IMR-90 (cell line): ENCODE data around the gene IGF1R. TPM values are rescaled to one million over a fixed set of nuclear protein-coding genes. Genes with fewer than 3 reads are reported as not detected.

Source experiments
- ATAC-seq: fragments of 200-7000 bp; cut with Tn5 transposase; 2 replicates; pipeline ENCODE4 v1.9.1; 2020; ENCODE audit warnings: low read depth, mild to moderate bottlenecking, moderate library complexity
- BruUV-seq: library from RNA; stranded (reverse); fragments of 400-500 nt; replicated peaks from 2 replicates; lab custom pipeline; 2021; lab: Mats Ljungman, UMichigan
- CTCF ChIA-PET: fragments of 300-600 bp; formaldehyde crosslinking; extraction: SDS; loops from one replicate; lab custom pipeline; 2021; ENCODE audit warnings: antibody characterized with exemption; lab: Yijun Ruan, JAX
- POLR2A ChIA-PET: fragments of 300-600 bp; sonication (Branson Sonifier 250); formaldehyde crosslinking; loops from one replicate; lab custom pipeline; 2022; ENCODE audit warnings: antibody characterized with exemption; ENCODE audit not compliant: unreplicated experiment; lab: Charles Lee
- DNase-seq: peaks from one replicate; pipeline ENCODE4 v3.0.0; 2013
- H2AFZ ChIP-seq: replicated peaks from 2 replicates; pipeline ENCODE3; 2013; ENCODE audit warnings: low read length, mild to moderate bottlenecking; ENCODE audit not compliant: poor library complexity
- H2AK5ac ChIP-seq: 2 replicates; pipeline ENCODE4 v1.6.1; 2013; ENCODE audit warnings: low read depth, low read length, inconsistent platforms
- H2AK9ac ChIP-seq: replicated peaks from 2 replicates; pipeline ENCODE3; 2013; ENCODE audit warnings: mild to moderate bottlenecking, low read depth, low read length, moderate library complexity; ENCODE audit not compliant: poor library complexity
- H2BK120ac ChIP-seq: 2 replicates; pipeline ENCODE4 v1.6.1; 2013; ENCODE audit warnings: low read depth, low read length, inconsistent platforms
- H2BK15ac ChIP-seq: 3 replicates; pipeline ENCODE4 v1.6.1; 2013; ENCODE audit warnings: low read depth, low read length, inconsistent platforms
- H2BK20ac ChIP-seq: 2 replicates; pipeline ENCODE4 v1.6.1; 2013; ENCODE audit warnings: low read depth, mild to moderate bottlenecking, inconsistent platforms, low read length, moderate library complexity
- H2BK5ac ChIP-seq: 2 replicates; pipeline ENCODE4 v1.6.1; 2013; ENCODE audit warnings: mild to moderate bottlenecking, low read depth, low read length, inconsistent platforms; ENCODE audit not compliant: poor library complexity, severe bottlenecking
- H3K14ac ChIP-seq: replicated peaks from 2 replicates; pipeline ENCODE4 v1.6.1; 2013; ENCODE audit warnings: low read depth, low read length, inconsistent platforms
- H3K18ac ChIP-seq: 2 replicates; pipeline ENCODE4 v1.6.1; 2013; ENCODE audit warnings: low read depth, low read length, control low read depth
- H3K23ac ChIP-seq: 2 replicates; pipeline ENCODE4 v1.6.1; 2013; ENCODE audit warnings: low read depth, low read length, inconsistent platforms
- H3K27ac ChIP-seq: 2 replicates; pipeline ENCODE4 v1.5.1; 2013; ENCODE audit warnings: mild to moderate bottlenecking, control low read depth, low read length; ENCODE audit not compliant: insufficient read depth
- H3K27me3 ChIP-seq: 2 replicates; pipeline ENCODE4 v1.6.1; 2013; ENCODE audit warnings: low read length; ENCODE audit not compliant: control insufficient read depth, insufficient read depth
- H3K36me3 ChIP-seq: 2 replicates; pipeline ENCODE4 v1.6.1; 2013; ENCODE audit warnings: low read length, mixed read lengths; ENCODE audit not compliant: control insufficient read depth, insufficient read depth
- H3K4ac ChIP-seq: 2 replicates; pipeline ENCODE4 v1.6.1; 2013; ENCODE audit warnings: low read depth, low read length, inconsistent platforms
- H3K4me1 ChIP-seq: 2 replicates; pipeline ENCODE4 v1.6.1; 2013; ENCODE audit warnings: low read length, mixed read lengths; ENCODE audit not compliant: control insufficient read depth, insufficient read depth
- H3K4me2 ChIP-seq: 2 replicates; pipeline ENCODE4 v1.6.1; 2013; ENCODE audit warnings: low read depth, mild to moderate bottlenecking, control low read depth, low read length, moderate library complexity
- H3K4me3 ChIP-seq: 2 replicates; pipeline ENCODE4 v1.5.1; 2013; ENCODE audit warnings: low read depth, mild to moderate bottlenecking, control low read depth, low read length, moderate library complexity; ENCODE audit not compliant: insufficient read depth
- H3K56ac ChIP-seq: 2 replicates; pipeline ENCODE4 v1.6.1; 2013; ENCODE audit warnings: low read length, inconsistent platforms; ENCODE audit not compliant: insufficient read depth; ENCODE audit errors: extremely low read depth
- H3K79me1 ChIP-seq, 2 experiments: 2 replicates each; pipeline ENCODE4 v1.6.1; 2013; ENCODE audit warnings: low read length in 2 of 2, inconsistent platforms in 1 of 2, low read depth in 1 of 2
- H3K9ac ChIP-seq: 2 replicates; pipeline ENCODE4 v1.6.1; 2013; ENCODE audit warnings: low read depth, low read length, control low read depth
- H3K9me1 ChIP-seq: 2 replicates; pipeline ENCODE4 v1.6.1; 2013; ENCODE audit warnings: low read length, inconsistent platforms; ENCODE audit not compliant: insufficient read depth
- H3K9me3 ChIP-seq: 2 replicates; pipeline ENCODE4 v1.6.1; 2013; ENCODE audit warnings: low read length; ENCODE audit not compliant: control insufficient read depth, insufficient read depth
- H4K20me1 ChIP-seq: 2 replicates; pipeline ENCODE4 v1.6.1; 2013; ENCODE audit warnings: low read length, inconsistent platforms; ENCODE audit not compliant: insufficient read depth
- H4K5ac ChIP-seq: 2 replicates; pipeline ENCODE4 v1.6.1; 2013; ENCODE audit warnings: mild to moderate bottlenecking, low read depth, low read length, control low read depth
- H4K8ac ChIP-seq, 2 experiments: 2 replicates each; pipeline ENCODE4 v1.6.1; 2013; ENCODE audit warnings: low read depth in 2 of 2, low read length in 2 of 2, control low read depth in 1 of 2, inconsistent platforms in 1 of 2
- H4K91ac ChIP-seq: 2 replicates; pipeline ENCODE4 v1.6.1; 2013; ENCODE audit warnings: low read depth, low read length, inconsistent platforms; ENCODE audit not compliant: insufficient read depth
- BHLHE40 ChIP-seq: fragments of 150-350 bp; IDR thresholded peaks from 2 replicates; pipeline ENCODE4 v1.6.1; 2016; ENCODE audit warnings: mild to moderate bottlenecking, low read depth, low read length
- CEBPB ChIP-seq: IDR thresholded peaks from 2 replicates; pipeline ENCODE4 v1.6.1; 2012; ENCODE audit warnings: low read depth, low read length, improper control_type of control experiment
- CHD1 ChIP-seq: IDR thresholded peaks from 2 replicates; pipeline ENCODE4 v1.6.1; 2012; ENCODE audit warnings: low read depth, low read length, improper control_type of control experiment
- CTCF ChIP-seq: conservative IDR thresholded peaks from 2 replicates; pipeline ENCODE4 v1.5.1; 2012; ENCODE audit warnings: mild to moderate bottlenecking, low read depth, low read length, improper control_type of control experiment
- ELK1 ChIP-seq: fragments of 150-350 bp; IDR thresholded peaks from 2 replicates; pipeline ENCODE4 v1.6.1; 2016; ENCODE audit warnings: low read depth, mild to moderate bottlenecking, low read length, moderate library complexity, borderline replicate concordance
- FOS ChIP-seq: fragments of 150-350 bp; IDR thresholded peaks from 2 replicates; pipeline ENCODE4 v1.6.1; 2016; ENCODE audit warnings: low read depth, low read length
- MAFK ChIP-seq: IDR thresholded peaks from 2 replicates; pipeline ENCODE4 v1.6.1; 2012; ENCODE audit warnings: low read depth, low read length, improper control_type of control experiment
- MAZ ChIP-seq: IDR thresholded peaks from 2 replicates; pipeline ENCODE4 v1.6.1; 2012; ENCODE audit warnings: low read depth, mild to moderate bottlenecking, low read length, improper control_type of control experiment, moderate library complexity, borderline replicate concordance
- MXI1 ChIP-seq: IDR thresholded peaks from 2 replicates; pipeline ENCODE4 v1.6.1; 2012; ENCODE audit warnings: low read depth, mild to moderate bottlenecking, low read length, moderate library complexity, borderline replicate concordance
- NFE2L2 ChIP-seq: fragments of 150-350 bp; IDR thresholded peaks from 2 replicates; pipeline ENCODE4 v1.6.1; 2016; ENCODE audit warnings: low read depth, mild to moderate bottlenecking, low read length
- POLR2A ChIP-seq: IDR thresholded peaks from 2 replicates; pipeline ENCODE4 v1.6.1; 2012; ENCODE audit warnings: mild to moderate bottlenecking, low read depth, low read length
- RAD21 ChIP-seq: IDR thresholded peaks from 2 replicates; pipeline ENCODE4 v1.6.1; 2012; ENCODE audit warnings: low read length, improper control_type of control experiment
- RCOR1 ChIP-seq: IDR thresholded peaks from 2 replicates; pipeline ENCODE4 v1.6.1; 2012; ENCODE audit warnings: mild to moderate bottlenecking, low read length, improper control_type of control experiment; ENCODE audit not compliant: insufficient replicate concordance
- RFX5 ChIP-seq: IDR thresholded peaks from 2 replicates; pipeline ENCODE4 v1.8.0; 2012; ENCODE audit warnings: low read depth, mild to moderate bottlenecking, low read length, moderate library complexity
- SMC3 ChIP-seq: fragments of 150-350 bp; IDR thresholded peaks from 2 replicates; pipeline ENCODE4 v1.6.1; 2016; ENCODE audit warnings: low read depth, mild to moderate bottlenecking, antibody characterized with exemption, low read length, moderate library complexity
- USF2 ChIP-seq: fragments of 150-350 bp; IDR thresholded peaks from 2 replicates; pipeline ENCODE4 v1.6.1; 2017; ENCODE audit warnings: mild to moderate bottlenecking, antibody characterized with exemption, low read length, low read depth
- WGBS, 2 experiments: methylation state at CpG; one replicate each; pipeline versions ENCODE4 v1.1.5 to v1.1.7; 2013; ENCODE audit warnings: missing lambda C conversion rate in 2 of 2; ENCODE audit not compliant: insufficient read length in 1 of 2; ENCODE audit errors: extremely low coverage in 2 of 2; 5-methylcytosine and 5-hydroxymethylcytosine counted together
- dilution Hi-C: fragments of 300-500 bp; cut with HindIII; formaldehyde crosslinking; loops from one replicate; pipeline ENCODE4 v1.14.3; 2018; ENCODE audit warnings: low sequenced_read_pairs; ENCODE audit not compliant: unreplicated experiment
- in situ Hi-C: fragments of 300-500 bp; cut with MboI; formaldehyde crosslinking; loops from 3 replicates; pipeline ENCODE4 v1.14.3; 2019; ENCODE audit warnings: low sequenced_read_pairs, inconsistent platforms, mixed read lengths
- intact Hi-C: fragments of 100-400 bp; cut with micrococcal nuclease; formaldehyde crosslinking; loops from 2 replicates; pipeline ENCODE4 v1.10.0; 2022
- polyA plus RNA-seq, 3 experiments: library from polyadenylated mRNA; depleted of rRNA; stranded (reverse); fragments of >200 nt; gene quantifications; 2 replicates each; pipeline ENCODE4 v1.2.3, GENCODE V29; 2012; ENCODE audit warnings: low replicate concordance in 1 of 3
- total RNA-seq: library from RNA; depleted of rRNA; stranded (reverse); fragments of >200 nt; gene quantifications from 2 replicates; pipeline ENCODE4 v1.2.3, GENCODE V29; 2012

Gene IGF1R
- total and polyA plus RNA-seq, 2 of the 4 experiments (the other 2 are of a cell fraction): 24.0 to 24.9 TPM

- H2BK5ac ChIP-seq: no peak overlapping the region
- POLR2A ChIA-PET: no interaction called here
- ATAC-seq (no peak), DNase-seq (no peak)
- no peak overlapping the region for H3K4me2 ChIP-seq
- no peak overlapping the region for H3K14ac ChIP-seq
- H3K27ac ChIP-seq: no peak overlapping the region
- no peak overlapping the region for H2AK5ac ChIP-seq
- no peak overlapping the region for H2BK15ac ChIP-seq
- no peak overlapping the region for H3K4me3 ChIP-seq
- no peak overlapping the region for H2BK20ac ChIP-seq
- peaks cover 81% of the 10 kb centered on the region for H4K20me1 ChIP-seq
- peaks cover 17 to 62% of the 10 kb centered on the region in 2 experiments for H3K79me1 ChIP-seq
- no peak overlapping the region for H4K5ac ChIP-seq
- H3K9me3 ChIP-seq: no peaks in the 10 kb centered on the region
- no peak overlapping the region for H3K4ac ChIP-seq
- no peaks in the 10 kb centered on the region for H3K36me3 ChIP-seq
- in situ Hi-C loops: no loop called here
- H3K56ac ChIP-seq: no peak overlapping the region
- H2BK120ac ChIP-seq: no peak overlapping the region
- H2AFZ ChIP-seq: no peak overlapping the region
- H3K27me3 ChIP-seq: no peaks in the 10 kb centered on the region
- BruUV-seq: no TSS peak
- TF ChIP-seq RCOR1 (no peak), CHD1 (no peak), USF2 (no peak), MAFK (no peak), POLR2A (no peak), ELK1 (no peak), RAD21 (no peak), RFX5 (no peak), FOS (no peak), SMC3 (no peak), BHLHE40 (no peak), CTCF (no peak), NFE2L2 (no peak), CEBPB (no peak), MAZ (no peak), MXI1 (no peak)
- H4K91ac ChIP-seq: no peak overlapping the region
- H3K9ac ChIP-seq: no peak overlapping the region
- intact Hi-C loops: no loop called here
- no CpG with 5 or more reads among the region's 2 CpGs for WGBS, 2 experiments
- no peak overlapping the region for H4K8ac ChIP-seq
- peaks cover 14% of the 10 kb centered on the region for H3K4me1 ChIP-seq
- H3K18ac ChIP-seq: no peak overlapping the region
- peaks cover 18% of the 10 kb centered on the region for H3K9me1 ChIP-seq
- H2AK9ac ChIP-seq: no peak overlapping the region
- H3K23ac ChIP-seq: no peak overlapping the region
- dilution Hi-C loops: no loop called here
- CTCF ChIA-PET: no interaction called here
Observed at GRCh38 chr15:98755781-98756180, 107.4 kb downstream of the IGF1R start.
